ENCODE data around the gene GALNT14.

GRCh38 chr2:30942419-30942818 is 195.8 kb downstream of the GALNT14 start:
- no peak for TF ChIP-seq CTCF (IDR thresholded peaks at IDR 0.05)
- TF ChIP-seq EZH2 (IDR thresholded peaks at IDR 0.05; ENCODE audit: borderline replicate concordance, insufficient read depth, low read depth, low read length, poor library complexity, severe bottlenecking) = no peak

Measured in B cell (primary cell).